Neural cell (in vitro differentiated cells): Measurements from ENCODE around the gene FKBP1B. TPM values are rescaled to one million over a fixed set of nuclear protein-coding genes. Genes with fewer than 3 reads are reported as not detected.

Experiments
- H2AFZ ChIP-seq: fragments of 200-600, 300-800 bp; sonication (generic), shearing (Covaris generic); 2 replicates; pipeline ENCODE4 v1.6.0; 2014; ENCODE audit warnings: low read depth, mild to moderate bottlenecking, antibody characterized with exemption, low read length, moderate library complexity
- H3F3A ChIP-seq: fragments of 200-600 bp; shearing (Covaris generic); 2 replicates; pipeline ENCODE4 v1.6.1; 2016; ENCODE audit warnings: mild to moderate bottlenecking, moderate library complexity, mixed read lengths, antibody characterized with exemption, low read length; ENCODE audit not compliant: insufficient read depth, poor library complexity, severe bottlenecking
- H3K27ac ChIP-seq: fragments of 200-600, 300-800 bp; sonication (generic), shearing (Covaris generic); 2 replicates; pipeline ENCODE4 v1.5.1; 2014; ENCODE audit warnings: mild to moderate bottlenecking, low read length, moderate library complexity
- H3K27me3 ChIP-seq: fragments of 300-800, 200-600 bp; sonication (generic), shearing (Covaris generic); 2 replicates; pipeline ENCODE4 v1.6.0; 2014; ENCODE audit warnings: mild to moderate bottlenecking, low read depth, low read length, moderate library complexity; ENCODE audit not compliant: insufficient read depth
- H3K36me3 ChIP-seq: fragments of 300-800, 200-600 bp; sonication (generic), shearing (Covaris generic); 2 replicates; pipeline ENCODE4 v1.5.1; 2014; ENCODE audit warnings: mild to moderate bottlenecking, antibody characterized with exemption, low read length, moderate library complexity; ENCODE audit not compliant: insufficient read depth
- H3K4me2 ChIP-seq: fragments of 300-800, 200-600 bp; sonication (generic), shearing (Covaris generic); 2 replicates; pipeline ENCODE4 v1.6.0; 2014; ENCODE audit warnings: mild to moderate bottlenecking, low read length
- H3K4me3 ChIP-seq: fragments of 300-800, 200-600 bp; sonication (generic), shearing (Covaris generic); 2 replicates; pipeline ENCODE4 v1.5.1; 2014; ENCODE audit warnings: mild to moderate bottlenecking, low read length, moderate library complexity
- H3K79me2 ChIP-seq: fragments of 200-600 bp; shearing (Covaris generic); replicated peaks from 2 replicates; pipeline ENCODE4 v1.6.0; 2014; ENCODE audit warnings: mild to moderate bottlenecking, low read length, moderate library complexity; ENCODE audit not compliant: insufficient read depth
- H3K9ac ChIP-seq: fragments of 300-800, 200-600 bp; sonication (generic), shearing (Covaris generic); 2 replicates; pipeline ENCODE4 v1.6.1; 2016; ENCODE audit warnings: mild to moderate bottlenecking, low read length, mixed read lengths
- H3K9me2 ChIP-seq: fragments of 200-600 bp; shearing (Covaris generic); 2 replicates; pipeline ENCODE4 v1.6.1; 2016; ENCODE audit warnings: mild to moderate bottlenecking, low read length, mixed read lengths; ENCODE audit not compliant: insufficient read depth
- H3K9me3 ChIP-seq: fragments of 200-600, 300-800 bp; sonication (generic), shearing (Covaris generic); 2 replicates; pipeline ENCODE4 v1.6.1; 2016; ENCODE audit warnings: mild to moderate bottlenecking, mixed run types, low read length, moderate library complexity, mixed read lengths
- H4K20me1 ChIP-seq: fragments of 200-600 bp; shearing (Covaris generic); 2 replicates; pipeline ENCODE4 v1.6.1; 2016; ENCODE audit warnings: mild to moderate bottlenecking, mixed run types; ENCODE audit not compliant: insufficient read depth
- EP300 ChIP-seq: fragments of 450-650 bp; conservative IDR thresholded peaks from 2 replicates; pipeline ENCODE4 v1.6.1; 2014; ENCODE audit warnings: antibody characterized with exemption, mild to moderate bottlenecking, moderate library complexity; ENCODE audit not compliant: poor library complexity, severe bottlenecking
- EZH2 ChIP-seq: fragments of 200-600, 300-800 bp; shearing (Covaris generic), sonication (generic); IDR thresholded peaks from 2 replicates; pipeline ENCODE4 v1.6.1; 2014; ENCODE audit warnings: antibody characterized with exemption, low read length, borderline replicate concordance, mild to moderate bottlenecking; ENCODE audit not compliant: insufficient read depth, poor library complexity, severe bottlenecking
- MXI1 ChIP-seq: fragments of 450-650 bp; conservative IDR thresholded peaks from 2 replicates; pipeline ENCODE4 v1.6.1; 2014; ENCODE audit warnings: antibody characterized with exemption, mild to moderate bottlenecking; ENCODE audit not compliant: poor library complexity, severe bottlenecking
- POLR2AphosphoS5 ChIP-seq: IDR thresholded peaks from 2 replicates; pipeline ENCODE4 v1.6.1; 2012
- RAD21 ChIP-seq: fragments of 450-650 bp; conservative IDR thresholded peaks from 2 replicates; pipeline ENCODE4 v1.6.1; 2014; ENCODE audit warnings: antibody characterized with exemption, mild to moderate bottlenecking, moderate library complexity
- SMC3 ChIP-seq: fragments of 450-650 bp; conservative IDR thresholded peaks from 2 replicates; pipeline ENCODE4 v1.6.1; 2014; ENCODE audit warnings: antibody characterized with exemption, mild to moderate bottlenecking, moderate library complexity; ENCODE audit not compliant: poor library complexity
- TAF1 ChIP-seq: IDR thresholded peaks from 2 replicates; pipeline ENCODE4 v1.6.1; 2012; ENCODE audit warnings: low read depth
- polyA minus RNA-seq: library from RNA; depleted of rRNA, polyadenylated mRNA; stranded (reverse); fragments of >200 nt; gene quantifications from 2 replicates; pipeline ENCODE4 v1.2.3, GENCODE V29; 2014
- polyA plus RNA-seq: library from polyadenylated mRNA; depleted of rRNA; stranded (reverse); fragments of >200 nt; gene quantifications from 2 replicates; pipeline ENCODE4 v1.2.3, GENCODE V29; 2014
- TF ChIP-seq, protein P1 (sequence below): IDR thresholded peaks from 2 replicates; pipeline ENCODE4 v1.6.1; 2012; ENCODE audit warnings: borderline replicate concordance
- TF ChIP-seq, protein P2 (sequence below): fragments of 450-650 bp; IDR thresholded peaks from 2 replicates; pipeline ENCODE4 v1.5.1; 2014; ENCODE audit warnings: antibody characterized with exemption, mild to moderate bottlenecking, moderate library complexity; ENCODE audit not compliant: poor library complexity, severe bottlenecking

The FKBP1B gene
- polyA plus RNA-seq (154 and 183 TPM in 2 replicates), polyA minus RNA-seq (51.4 and 59.5 TPM in 2 replicates)

DNA sequence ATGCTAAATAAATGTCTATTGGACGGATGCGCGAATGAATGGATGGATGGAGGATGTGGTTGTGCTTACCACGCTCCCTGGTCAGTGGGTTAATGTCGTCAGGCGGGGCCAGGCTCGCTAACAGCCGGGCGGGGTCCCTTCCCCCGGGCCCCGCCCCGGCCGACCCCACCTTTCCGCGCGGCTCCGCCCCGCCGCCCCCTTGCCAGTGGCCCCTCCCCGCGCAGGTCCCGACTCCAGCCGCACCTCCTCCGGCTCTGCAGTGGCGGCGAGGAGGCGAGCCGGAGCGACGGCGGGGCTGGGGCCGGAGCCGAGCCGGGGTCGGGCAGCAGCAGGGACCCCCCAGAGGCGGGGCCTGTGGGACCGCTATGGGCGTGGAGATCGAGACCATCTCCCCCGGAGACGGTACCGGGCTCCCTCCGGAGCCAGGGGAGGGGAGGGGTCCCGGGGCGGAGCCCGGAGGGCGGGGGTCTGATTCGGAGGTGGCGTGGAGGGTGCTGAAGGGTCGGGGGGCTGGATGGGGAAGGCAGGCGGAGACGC, at the start of gene FKBP1B:
TSS of gene FKBP1B (plus strand) at position 257 of the 537 bp plus-strand sequence. CDS start at position 366, 109 bp downstream.
- TF ChIP-seq POLR2AphosphoS5 = peak; percentile 66
- TF ChIP-seq MXI1 = peak; percentile 43
- peak; percentile 6 for TF ChIP-seq SMC3
- TF ChIP-seq EP300 = no peak
- TF ChIP-seq TAF1 = peak; percentile 41
- no peak for TF ChIP-seq RAD21
- no peaks in the 10 kb centered on the region for H3K27me3 ChIP-seq

DNA sequence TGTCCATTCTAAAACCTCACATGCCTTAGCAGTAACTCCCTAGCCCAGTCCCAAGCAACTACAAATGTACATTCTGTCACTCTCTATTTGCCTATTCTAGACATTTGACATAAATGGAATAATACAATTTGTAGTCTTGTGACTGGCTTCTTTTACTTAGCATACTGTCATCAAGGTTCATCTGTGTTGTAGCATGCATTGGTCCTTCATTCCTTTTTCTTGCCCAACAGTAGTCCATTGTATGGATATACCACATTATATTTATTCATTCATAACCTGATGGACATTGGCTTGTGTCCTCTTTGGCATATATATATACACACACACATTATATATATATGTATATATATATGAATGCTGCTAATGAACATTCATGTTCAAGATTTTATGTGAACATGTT, 41.8 kb upstream of the FKBP1B start:
- Histone ChIP-seq H3K4me2 (no peak overlapping the region), H3K9ac (no peak overlapping the region), H3K9me2 (no peaks in the 10 kb centered on the region), H2AFZ (no peak overlapping the region), H3K27ac (no peak overlapping the region), H3K4me3 (no peak overlapping the region), H4K20me1 (no peaks in the 10 kb centered on the region), H3K79me2 (no peaks in the 10 kb centered on the region), H3F3A (no peaks in the 10 kb centered on the region), H3K36me3 (no peaks in the 10 kb centered on the region), H3K9me3 (no peaks in the 10 kb centered on the region), H3K27me3 (peaks cover 8% of the 10 kb centered on the region)
- no peak for TF ChIP-seq RAD21
- no peak for TF ChIP-seq EP300
- no peak for TF ChIP-seq MXI1
- no peak for TF ChIP-seq POLR2AphosphoS5
- TF ChIP-seq, protein P1, sequence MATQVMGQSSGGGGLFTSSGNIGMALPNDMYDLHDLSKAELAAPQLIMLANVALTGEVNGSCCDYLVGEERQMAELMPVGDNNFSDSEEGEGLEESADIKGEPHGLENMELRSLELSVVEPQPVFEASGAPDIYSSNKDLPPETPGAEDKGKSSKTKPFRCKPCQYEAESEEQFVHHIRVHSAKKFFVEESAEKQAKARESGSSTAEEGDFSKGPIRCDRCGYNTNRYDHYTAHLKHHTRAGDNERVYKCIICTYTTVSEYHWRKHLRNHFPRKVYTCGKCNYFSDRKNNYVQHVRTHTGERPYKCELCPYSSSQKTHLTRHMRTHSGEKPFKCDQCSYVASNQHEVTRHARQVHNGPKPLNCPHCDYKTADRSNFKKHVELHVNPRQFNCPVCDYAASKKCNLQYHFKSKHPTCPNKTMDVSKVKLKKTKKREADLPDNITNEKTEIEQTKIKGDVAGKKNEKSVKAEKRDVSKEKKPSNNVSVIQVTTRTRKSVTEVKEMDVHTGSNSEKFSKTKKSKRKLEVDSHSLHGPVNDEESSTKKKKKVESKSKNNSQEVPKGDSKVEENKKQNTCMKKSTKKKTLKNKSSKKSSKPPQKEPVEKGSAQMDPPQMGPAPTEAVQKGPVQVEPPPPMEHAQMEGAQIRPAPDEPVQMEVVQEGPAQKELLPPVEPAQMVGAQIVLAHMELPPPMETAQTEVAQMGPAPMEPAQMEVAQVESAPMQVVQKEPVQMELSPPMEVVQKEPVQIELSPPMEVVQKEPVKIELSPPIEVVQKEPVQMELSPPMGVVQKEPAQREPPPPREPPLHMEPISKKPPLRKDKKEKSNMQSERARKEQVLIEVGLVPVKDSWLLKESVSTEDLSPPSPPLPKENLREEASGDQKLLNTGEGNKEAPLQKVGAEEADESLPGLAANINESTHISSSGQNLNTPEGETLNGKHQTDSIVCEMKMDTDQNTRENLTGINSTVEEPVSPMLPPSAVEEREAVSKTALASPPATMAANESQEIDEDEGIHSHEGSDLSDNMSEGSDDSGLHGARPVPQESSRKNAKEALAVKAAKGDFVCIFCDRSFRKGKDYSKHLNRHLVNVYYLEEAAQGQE = no peak
- TF ChIP-seq TAF1 = no peak
- TF ChIP-seq SMC3 = no peak
- TF ChIP-seq, protein P2, sequence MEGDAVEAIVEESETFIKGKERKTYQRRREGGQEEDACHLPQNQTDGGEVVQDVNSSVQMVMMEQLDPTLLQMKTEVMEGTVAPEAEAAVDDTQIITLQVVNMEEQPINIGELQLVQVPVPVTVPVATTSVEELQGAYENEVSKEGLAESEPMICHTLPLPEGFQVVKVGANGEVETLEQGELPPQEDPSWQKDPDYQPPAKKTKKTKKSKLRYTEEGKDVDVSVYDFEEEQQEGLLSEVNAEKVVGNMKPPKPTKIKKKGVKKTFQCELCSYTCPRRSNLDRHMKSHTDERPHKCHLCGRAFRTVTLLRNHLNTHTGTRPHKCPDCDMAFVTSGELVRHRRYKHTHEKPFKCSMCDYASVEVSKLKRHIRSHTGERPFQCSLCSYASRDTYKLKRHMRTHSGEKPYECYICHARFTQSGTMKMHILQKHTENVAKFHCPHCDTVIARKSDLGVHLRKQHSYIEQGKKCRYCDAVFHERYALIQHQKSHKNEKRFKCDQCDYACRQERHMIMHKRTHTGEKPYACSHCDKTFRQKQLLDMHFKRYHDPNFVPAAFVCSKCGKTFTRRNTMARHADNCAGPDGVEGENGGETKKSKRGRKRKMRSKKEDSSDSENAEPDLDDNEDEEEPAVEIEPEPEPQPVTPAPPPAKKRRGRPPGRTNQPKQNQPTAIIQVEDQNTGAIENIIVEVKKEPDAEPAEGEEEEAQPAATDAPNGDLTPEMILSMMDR = no peak
- TF ChIP-seq EZH2 = no peak

More for the DNA sequence above, at the start of gene FKBP1B:
- H4K20me1 ChIP-seq = no peaks in the 10 kb centered on the region
- peak within 1 kb of the TSS; percentile 94 for H3K4me3 ChIP-seq
- H3K36me3 ChIP-seq = no peaks in the 10 kb centered on the region
- peak within 1 kb of the TSS; percentile 79 for H3K4me2 ChIP-seq
- H3K79me2 ChIP-seq = peaks cover 9% of the 10 kb centered on the region
- no peaks in the 10 kb centered on the region for H3K9me3 ChIP-seq
- peak within 1 kb of the TSS; percentile 84 for H3K9ac ChIP-seq
- peak within 1 kb of the TSS; percentile 83 for H2AFZ ChIP-seq
- H3F3A ChIP-seq = no peaks in the 10 kb centered on the region
- H3K27ac ChIP-seq = peak within 1 kb of the TSS; percentile 24
- no peaks in the 10 kb centered on the region for H3K9me2 ChIP-seq
